GM18870 (cell line): ENCODE measurements around the gene COL15A1.
"Not testable (repeated sequence)": the region's sequence is repeated elsewhere in the genome, so short reads cannot be mapped to it uniquely, and the experiment has no call there.

Experiments used
- ATAC-seq: cut with Tn5 transposase; IDR thresholded peaks from one replicate; pipeline ENCODE4 v1.9.1; 2021; ENCODE audit warnings: moderate library complexity; ENCODE audit not compliant: unreplicated experiment

COL15A1 gene

GRCh38 chr9:99010393-99010792 lies 66.7 kb downstream of the COL15A1 start:
- not testable (repeated sequence) for ATAC-seq

DNA sequence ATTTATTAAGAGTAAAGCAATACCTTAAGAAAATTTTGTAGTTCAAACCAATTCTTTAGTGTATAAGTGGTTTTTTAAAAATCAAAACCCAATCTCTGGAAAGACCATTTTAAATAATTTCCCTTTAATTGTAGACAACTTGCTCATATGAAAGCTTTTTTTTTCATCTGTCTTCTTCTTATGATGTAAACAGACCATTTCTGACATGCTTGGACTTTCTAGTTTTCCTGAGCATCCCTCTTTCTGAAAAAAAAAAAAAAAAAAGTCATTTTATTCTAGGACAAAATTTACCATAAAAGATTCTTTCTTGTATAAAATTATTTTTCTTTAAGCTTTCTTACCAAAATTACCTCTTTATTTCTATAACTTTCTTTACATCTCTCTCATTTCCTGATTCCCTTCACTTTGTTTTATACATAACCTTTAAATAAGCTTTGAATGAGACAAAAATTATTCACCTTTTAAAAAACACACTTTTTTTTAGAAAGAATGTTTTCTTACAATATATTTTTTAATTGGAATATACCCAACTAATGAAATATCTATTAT lies 67.5 kb downstream of the COL15A1 start:
- ATAC-seq, result no peak

DNA sequence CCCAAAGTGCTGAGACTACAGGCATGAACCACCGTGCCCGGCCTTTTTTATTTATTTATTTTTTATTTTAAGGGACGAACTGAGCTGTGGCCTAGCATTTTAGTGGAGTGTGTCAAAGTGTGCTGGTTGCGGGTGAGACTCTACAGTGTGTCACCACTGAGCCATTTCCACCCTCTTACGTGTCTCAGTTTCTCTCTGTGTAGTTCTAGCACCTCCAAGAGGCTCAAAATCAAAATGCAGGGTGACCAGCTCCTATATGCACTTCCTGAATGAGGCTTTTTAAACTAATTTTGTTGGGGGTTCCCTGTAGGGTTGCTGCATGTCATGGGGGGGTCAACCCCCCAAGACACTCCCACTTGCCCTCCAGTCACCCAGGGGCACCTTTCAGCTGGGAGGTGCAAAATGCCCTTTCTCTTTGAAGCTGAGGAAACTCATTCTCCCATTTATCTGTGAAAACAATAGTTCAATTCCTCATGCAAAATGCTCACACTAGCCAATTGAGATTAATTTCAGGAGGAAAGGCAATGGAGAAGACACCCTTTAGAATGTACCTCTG lies 69.3 kb downstream of the COL15A1 start:
- ATAC-seq, result no peak

DNA sequence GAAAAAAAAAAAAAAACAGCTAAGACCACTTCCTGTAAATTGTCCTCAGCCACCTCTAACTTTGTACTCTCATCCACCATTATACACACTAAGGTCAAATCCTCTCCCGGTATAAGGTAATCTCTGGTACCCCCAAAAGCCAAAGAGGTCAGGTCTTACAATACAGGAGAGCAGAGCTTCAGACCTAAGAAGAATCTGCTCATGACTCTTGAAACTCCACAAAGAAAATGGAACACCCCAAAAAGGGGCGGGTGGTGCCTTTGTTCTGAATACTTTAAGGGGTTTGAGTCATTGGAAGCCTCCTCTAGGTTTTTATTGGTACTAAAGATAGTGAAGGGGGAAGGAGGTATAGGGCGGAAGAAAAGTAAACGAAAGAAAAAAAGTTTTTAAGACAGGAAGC lies 69.8 kb downstream of the COL15A1 start:
- no peak for ATAC-seq

- ATAC-seq, result no peak
Measured at GRCh38 chr9:99015448-99015847, 71.7 kb downstream of the COL15A1 start.

DNA sequence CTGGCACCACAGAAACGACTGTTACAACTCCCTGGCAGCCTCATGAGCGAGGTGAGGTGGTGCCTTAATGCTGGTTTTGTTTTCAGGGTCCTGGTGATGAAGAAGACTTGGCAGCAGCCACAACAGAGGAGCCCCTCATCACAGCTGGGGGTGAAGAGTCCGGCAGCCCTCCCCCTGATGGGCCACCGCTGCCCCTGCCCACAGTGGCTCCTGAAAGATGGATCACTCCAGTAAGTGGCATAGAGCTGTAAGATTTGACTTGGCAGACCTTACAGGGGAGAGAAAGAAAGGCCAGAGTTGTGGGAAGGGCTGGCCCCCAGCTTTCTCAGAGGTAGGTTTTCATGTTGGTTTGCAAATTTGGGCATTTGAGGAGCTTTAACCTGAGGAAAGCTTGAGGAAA lies 72.2 kb downstream of the COL15A1 start:
- no peak for ATAC-seq

DNA sequence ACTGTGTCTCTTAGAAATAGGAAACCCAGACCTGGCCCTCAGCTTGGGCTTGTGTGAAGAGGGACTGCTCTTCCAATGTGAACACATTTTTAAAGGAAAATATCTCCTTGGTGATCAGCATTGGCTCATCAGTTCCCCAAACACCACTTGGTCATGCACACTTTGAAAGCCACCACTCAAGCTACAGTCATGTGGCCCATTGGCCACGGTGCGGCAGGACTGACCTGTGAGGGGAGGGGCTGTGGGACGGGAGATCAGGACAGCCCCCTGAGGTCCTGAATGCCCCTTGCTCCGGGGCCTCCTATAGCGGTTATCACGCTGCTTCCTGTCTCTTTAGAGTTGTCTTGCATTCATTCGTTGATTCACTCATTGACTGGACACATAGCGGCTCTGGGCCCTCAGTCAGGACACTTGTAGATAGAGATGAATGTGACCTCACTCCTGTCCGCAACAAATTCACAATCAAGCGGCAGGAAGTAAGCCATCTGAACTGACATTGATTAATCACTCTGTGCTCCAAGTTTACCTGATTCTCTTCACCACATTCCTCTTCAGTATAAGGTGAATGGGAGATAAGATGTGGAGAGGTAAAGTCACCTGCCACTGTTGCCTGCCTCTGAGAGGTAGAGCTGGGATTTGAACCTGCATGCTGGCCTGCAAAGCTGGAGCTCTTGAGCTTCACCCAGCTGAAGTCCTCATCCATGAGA lies 73.1 kb downstream of the COL15A1 start:
- ATAC-seq, result no peak

- no peak for ATAC-seq
Measured at GRCh38 chr9:99018653-99019052, 74.9 kb downstream of the COL15A1 start.

DNA sequence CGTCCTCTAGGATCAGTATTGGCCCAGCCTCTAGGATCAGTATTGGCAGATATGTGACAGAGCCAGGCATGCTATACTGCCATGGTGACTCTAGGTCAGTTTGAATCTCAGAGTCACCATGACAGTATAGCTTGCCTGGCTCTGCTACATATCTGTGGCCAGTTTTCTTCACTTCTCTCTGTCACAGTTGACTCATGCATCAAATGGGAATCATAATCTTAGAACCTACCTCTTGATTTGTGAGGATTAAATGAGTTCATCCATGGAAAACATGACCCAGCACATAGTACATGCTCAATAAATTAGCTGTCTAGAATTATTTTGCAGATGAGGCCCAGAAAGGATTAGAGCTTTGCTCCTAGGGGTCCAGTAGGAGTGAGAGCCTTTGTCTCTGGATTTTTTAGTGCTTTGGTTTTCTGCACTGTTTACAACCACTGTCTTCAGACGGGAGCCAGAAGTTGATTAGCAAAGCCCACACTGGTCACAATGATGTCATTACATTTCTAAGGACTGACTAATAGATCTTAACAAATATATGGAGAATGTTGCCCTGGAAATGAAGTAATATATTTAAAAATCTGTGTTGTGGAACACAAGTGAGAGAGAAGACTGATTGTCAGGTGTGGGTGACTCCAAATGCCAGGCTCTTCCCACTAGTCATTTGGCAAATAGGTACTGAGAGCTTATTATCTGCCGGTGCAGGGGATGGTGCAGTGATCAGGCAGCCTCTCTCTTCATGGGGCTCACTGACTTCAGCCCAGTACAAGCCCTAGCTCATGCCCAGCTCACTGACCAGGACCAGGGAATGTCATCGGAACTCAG lies 76.0 kb downstream of the COL15A1 start:
- no peak for ATAC-seq

- ATAC-seq, result no peak
Measured at GRCh38 chr9:99020786-99021436, 77.2 kb downstream of the COL15A1 start.

DNA sequence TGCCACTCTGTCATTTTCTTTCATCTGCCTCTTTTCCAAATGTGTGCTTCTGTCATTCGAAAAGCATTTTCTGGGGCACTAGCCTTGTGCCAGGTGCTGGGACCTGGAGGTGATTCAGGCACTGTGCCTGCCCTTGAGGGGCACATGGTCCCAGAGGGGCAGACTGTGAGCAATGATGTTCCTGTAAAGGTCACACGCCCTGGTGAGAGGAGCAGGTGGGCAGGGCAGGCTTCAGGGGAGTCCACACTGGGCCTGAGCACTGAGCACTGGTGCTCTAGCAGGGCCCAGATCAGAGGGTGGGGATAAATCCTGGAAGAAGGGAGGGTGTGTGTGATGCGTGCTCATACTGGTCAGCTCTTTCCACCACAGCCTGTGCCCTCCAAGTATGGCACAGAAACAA lies 77.8 kb downstream of the COL15A1 start:
- no peak for ATAC-seq

DNA sequence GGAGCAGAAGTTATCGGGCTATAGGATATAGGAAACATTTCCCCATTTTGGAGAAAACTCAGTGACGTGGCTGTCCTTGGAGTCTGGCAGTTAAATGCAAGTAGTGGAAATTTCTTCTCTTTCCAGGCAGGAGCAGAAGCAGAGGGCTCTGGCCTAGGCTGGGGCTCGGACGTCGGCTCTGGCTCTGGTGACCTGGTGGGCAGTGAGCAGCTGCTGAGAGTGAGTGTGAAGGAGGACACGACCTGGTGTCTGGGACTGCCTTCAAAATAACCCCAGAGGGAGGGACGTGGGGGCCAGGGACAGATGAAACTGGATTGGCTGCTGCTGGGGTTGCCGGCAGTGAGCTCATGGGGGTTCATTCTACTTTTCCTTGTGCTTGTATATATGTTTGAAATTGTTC lies 79.5 kb downstream of the COL15A1 start:
- no peak for ATAC-seq

- no peak for ATAC-seq
Measured at GRCh38 chr9:99023831-99024230, 80.1 kb downstream of the COL15A1 start.

GRCh38 chr9:99024959-99025358 lies 81.3 kb downstream of the COL15A1 start:
- ATAC-seq, result no peak

- ATAC-seq, result no peak
Measured at GRCh38 chr9:99025616-99026270, 82.0 kb downstream of the COL15A1 start.

GRCh38 chr9:99026271-99026955 lies 82.7 kb downstream of the COL15A1 start:
- no peak for ATAC-seq

- no peak for ATAC-seq
Measured at GRCh38 chr9:99026956-99027298, 83.2 kb downstream of the COL15A1 start.

DNA sequence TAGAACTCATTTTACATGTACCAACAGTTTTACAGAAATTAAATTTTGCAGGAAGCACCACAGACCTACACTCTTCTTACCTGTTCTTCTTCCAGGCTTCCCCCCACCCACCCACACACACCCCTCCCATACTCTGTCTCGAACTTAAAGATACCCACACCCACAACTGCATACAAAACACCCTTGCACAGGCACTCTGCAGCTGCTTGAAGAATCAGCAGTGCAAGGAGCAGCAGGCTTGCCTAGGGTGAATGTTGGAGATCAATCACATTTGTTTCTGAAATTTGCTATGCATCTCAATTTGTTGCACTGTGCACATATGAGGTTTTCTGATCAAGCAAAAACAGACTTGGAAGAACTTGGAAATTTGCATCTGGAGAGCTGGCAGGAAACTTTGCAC lies 83.7 kb downstream of the COL15A1 start:
- no peak for ATAC-seq

DNA sequence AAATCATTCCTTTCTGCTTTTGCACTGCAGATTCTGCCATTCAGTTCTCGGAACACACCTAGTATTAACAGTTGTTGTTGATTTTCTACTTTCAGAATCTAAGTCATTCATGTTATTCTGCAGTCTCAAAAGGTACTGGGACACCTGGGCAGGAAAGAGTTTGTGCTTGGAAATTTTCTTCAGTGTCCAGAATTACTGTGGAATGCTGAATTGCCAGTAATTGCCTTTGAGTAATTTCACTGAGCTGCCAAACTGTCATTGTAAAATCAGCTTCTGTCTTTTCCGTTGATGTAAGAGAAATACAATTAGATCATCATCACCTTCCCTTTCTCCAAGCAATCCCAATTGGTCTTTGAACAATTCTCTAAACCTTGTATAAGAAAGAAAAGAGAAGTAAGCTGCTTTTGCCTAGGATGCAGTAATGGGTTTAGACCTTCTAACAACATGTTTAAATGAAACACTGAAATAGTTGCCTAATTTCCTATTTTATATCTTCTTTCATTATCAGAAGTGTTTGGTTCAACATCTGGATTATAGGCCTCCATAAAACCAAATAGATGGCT lies 85.5 kb downstream of the COL15A1 start:
- ATAC-seq, result no peak

GRCh38 chr9:99030092-99030511 lies 86.4 kb downstream of the COL15A1 start:
- no peak for ATAC-seq
